Panc1 (cell line): ENCODE results near the gene MLLT3. TPM values are rescaled to one million over a fixed set of nuclear protein-coding genes. Genes with fewer than 3 reads are reported as not detected.

ENCODE experiments used
- ATAC-seq: fragments of 200-7000 bp; cut with Tn5 transposase; 2 replicates; pipeline ENCODE4 v1.9.1; 2020; ENCODE audit warnings: mild to moderate bottlenecking, moderate library complexity
- BruUV-seq: library from RNA; stranded (reverse); fragments of 400-500 nt; replicated peaks from 2 replicates; lab custom pipeline; 2021; lab: Mats Ljungman, UMichigan
- CTCF ChIA-PET: fragments of 300-600 bp; sonication (Branson Sonifier 250); formaldehyde crosslinking; loops from one replicate; lab custom pipeline; 2022; ENCODE audit warnings: antibody characterized with exemption; lab: Charles Lee
- POLR2A ChIA-PET: fragments of 300-600 bp; sonication (Branson Sonifier 250); formaldehyde crosslinking; loops from one replicate; lab custom pipeline; 2022; ENCODE audit warnings: antibody characterized with exemption; lab: Charles Lee
- DNase-seq: peaks from one replicate; pipeline ENCODE4 v3.0.0-alpha.2; 2010; ENCODE audit warnings: low read depth, low spot score
- H3K27ac ChIP-seq: 2 replicates; pipeline ENCODE4 v1.5.1; 2011; ENCODE audit warnings: mild to moderate bottlenecking, low read length, inconsistent platforms
- H3K27me3 ChIP-seq: fragments of 200-500 bp; sonication (Bioruptor generic); 2 replicates; pipeline ENCODE4 v1.6.0; 2014; ENCODE audit warnings: low read length, inconsistent platforms; ENCODE audit not compliant: control insufficient read depth, insufficient read depth
- H3K36me3 ChIP-seq: fragments of 200-500 bp; sonication (Bioruptor generic); 2 replicates; pipeline ENCODE4 v1.5.1; 2014; ENCODE audit warnings: inconsistent platforms, mild to moderate bottlenecking, low read length, moderate library complexity; ENCODE audit not compliant: control insufficient read depth, insufficient read depth
- H3K4me1 ChIP-seq: 2 replicates; pipeline ENCODE4 v1.5.1; 2011; ENCODE audit warnings: inconsistent platforms, mild to moderate bottlenecking, low read length, moderate library complexity; ENCODE audit not compliant: control insufficient read depth, insufficient read depth
- H3K4me3 ChIP-seq, 2 experiments: 2 replicates each; pipeline ENCODE4 v1.5.1; 2011 to 2012; ENCODE audit warnings: low read depth in 2 of 2, low read length in 2 of 2, mild to moderate bottlenecking in 2 of 2, inconsistent platforms in 1 of 2, moderate library complexity in 1 of 2
- H3K9me3 ChIP-seq: fragments of 200-500 bp; sonication (Bioruptor generic); 2 replicates; pipeline ENCODE4 v1.5.1; 2014; ENCODE audit warnings: low read depth, mild to moderate bottlenecking, inconsistent platforms, low read length, moderate library complexity; ENCODE audit not compliant: control insufficient read depth, insufficient read depth
- POLR2AphosphoS5 ChIP-seq: IDR thresholded peaks from 2 replicates; pipeline ENCODE4 v1.6.1; 2012; ENCODE audit warnings: mild to moderate bottlenecking, low read depth, low read length, moderate library complexity
- SIN3A ChIP-seq: IDR thresholded peaks from 2 replicates; pipeline ENCODE4 v1.6.1; 2012; ENCODE audit warnings: low read depth, mild to moderate bottlenecking, low read length, moderate library complexity, borderline replicate concordance; ENCODE audit not compliant: insufficient read depth
- TCF7L2 ChIP-seq: IDR thresholded peaks from 2 replicates; pipeline ENCODE4 v1.6.1; 2011; ENCODE audit warnings: mild to moderate bottlenecking, low read depth, low read length, inconsistent platforms
- in situ Hi-C: cut with HindIII; loops from 2 replicates; pipeline ENCODE4 v1.10.0; 2016; ENCODE audit warnings: low sequenced_read_pairs, low pct_unique_long_range_greater_than_20kb
- intact Hi-C: fragments of 100-400 bp; cut with micrococcal nuclease; formaldehyde crosslinking; loops from one replicate; pipeline ENCODE4 v1.10.0; 2022; ENCODE audit not compliant: unreplicated experiment
- total RNA-seq: library from RNA; stranded (reverse); gene quantifications from one replicate; pipeline ENCODE4 v1.2.1, GENCODE V29; 2021; ENCODE audit not compliant: unreplicated experiment
- TF ChIP-seq, protein P1 (sequence below): fragments of 450-650 bp; IDR thresholded peaks from 2 replicates; pipeline ENCODE4 v1.5.1; 2017; ENCODE audit warnings: mild to moderate bottlenecking
- TF ChIP-seq, protein P2 (sequence below), 2 experiments: IDR thresholded peaks; 2 replicates each; pipeline ENCODE4 v1.6.1; 2011 to 2012; ENCODE audit warnings: low read depth in 2 of 2, control low read depth in 1 of 2, low read length in 1 of 2, mild to moderate bottlenecking in 1 of 2, moderate library complexity in 1 of 2; ENCODE audit not compliant: insufficient read depth in 1 of 2

MLLT3 gene
- total RNA-seq, 1 experiment from 2014 or later: 0.49 TPM

DNA sequence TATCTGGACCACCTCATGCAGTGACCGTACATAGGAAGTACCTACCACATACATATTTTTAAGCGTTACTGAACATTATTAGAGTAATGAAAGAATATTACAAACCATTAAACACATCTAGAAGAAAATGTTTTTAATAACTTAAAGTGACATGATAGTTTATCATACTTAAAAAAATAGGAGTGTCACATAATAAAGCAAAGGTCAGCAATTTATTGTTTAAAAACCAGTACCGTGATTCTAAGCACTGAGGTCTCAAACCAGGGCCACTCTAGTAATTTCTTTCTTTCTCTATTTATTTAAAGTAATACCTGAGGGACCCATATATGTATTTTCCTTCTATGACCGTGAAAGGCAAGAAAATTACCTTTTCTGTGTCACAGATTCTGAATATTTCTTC is 216.0 kb downstream of the MLLT3 start:
- ATAC-seq (no peak), DNase-seq (no peak)
- intact Hi-C loops (no loop called here), in situ Hi-C loops (no loop called here)
- H3K4me3 ChIP-seq: no peak overlapping the region
- ChIA-PET POLR2A (no interaction called here), CTCF (no interaction called here)
- TF ChIP-seq, protein P1, sequence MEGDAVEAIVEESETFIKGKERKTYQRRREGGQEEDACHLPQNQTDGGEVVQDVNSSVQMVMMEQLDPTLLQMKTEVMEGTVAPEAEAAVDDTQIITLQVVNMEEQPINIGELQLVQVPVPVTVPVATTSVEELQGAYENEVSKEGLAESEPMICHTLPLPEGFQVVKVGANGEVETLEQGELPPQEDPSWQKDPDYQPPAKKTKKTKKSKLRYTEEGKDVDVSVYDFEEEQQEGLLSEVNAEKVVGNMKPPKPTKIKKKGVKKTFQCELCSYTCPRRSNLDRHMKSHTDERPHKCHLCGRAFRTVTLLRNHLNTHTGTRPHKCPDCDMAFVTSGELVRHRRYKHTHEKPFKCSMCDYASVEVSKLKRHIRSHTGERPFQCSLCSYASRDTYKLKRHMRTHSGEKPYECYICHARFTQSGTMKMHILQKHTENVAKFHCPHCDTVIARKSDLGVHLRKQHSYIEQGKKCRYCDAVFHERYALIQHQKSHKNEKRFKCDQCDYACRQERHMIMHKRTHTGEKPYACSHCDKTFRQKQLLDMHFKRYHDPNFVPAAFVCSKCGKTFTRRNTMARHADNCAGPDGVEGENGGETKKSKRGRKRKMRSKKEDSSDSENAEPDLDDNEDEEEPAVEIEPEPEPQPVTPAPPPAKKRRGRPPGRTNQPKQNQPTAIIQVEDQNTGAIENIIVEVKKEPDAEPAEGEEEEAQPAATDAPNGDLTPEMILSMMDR: no peak
- TF ChIP-seq POLR2AphosphoS5 (no peak), TCF7L2 (no peak), SIN3A (no peak)
- TF ChIP-seq, protein P2, sequence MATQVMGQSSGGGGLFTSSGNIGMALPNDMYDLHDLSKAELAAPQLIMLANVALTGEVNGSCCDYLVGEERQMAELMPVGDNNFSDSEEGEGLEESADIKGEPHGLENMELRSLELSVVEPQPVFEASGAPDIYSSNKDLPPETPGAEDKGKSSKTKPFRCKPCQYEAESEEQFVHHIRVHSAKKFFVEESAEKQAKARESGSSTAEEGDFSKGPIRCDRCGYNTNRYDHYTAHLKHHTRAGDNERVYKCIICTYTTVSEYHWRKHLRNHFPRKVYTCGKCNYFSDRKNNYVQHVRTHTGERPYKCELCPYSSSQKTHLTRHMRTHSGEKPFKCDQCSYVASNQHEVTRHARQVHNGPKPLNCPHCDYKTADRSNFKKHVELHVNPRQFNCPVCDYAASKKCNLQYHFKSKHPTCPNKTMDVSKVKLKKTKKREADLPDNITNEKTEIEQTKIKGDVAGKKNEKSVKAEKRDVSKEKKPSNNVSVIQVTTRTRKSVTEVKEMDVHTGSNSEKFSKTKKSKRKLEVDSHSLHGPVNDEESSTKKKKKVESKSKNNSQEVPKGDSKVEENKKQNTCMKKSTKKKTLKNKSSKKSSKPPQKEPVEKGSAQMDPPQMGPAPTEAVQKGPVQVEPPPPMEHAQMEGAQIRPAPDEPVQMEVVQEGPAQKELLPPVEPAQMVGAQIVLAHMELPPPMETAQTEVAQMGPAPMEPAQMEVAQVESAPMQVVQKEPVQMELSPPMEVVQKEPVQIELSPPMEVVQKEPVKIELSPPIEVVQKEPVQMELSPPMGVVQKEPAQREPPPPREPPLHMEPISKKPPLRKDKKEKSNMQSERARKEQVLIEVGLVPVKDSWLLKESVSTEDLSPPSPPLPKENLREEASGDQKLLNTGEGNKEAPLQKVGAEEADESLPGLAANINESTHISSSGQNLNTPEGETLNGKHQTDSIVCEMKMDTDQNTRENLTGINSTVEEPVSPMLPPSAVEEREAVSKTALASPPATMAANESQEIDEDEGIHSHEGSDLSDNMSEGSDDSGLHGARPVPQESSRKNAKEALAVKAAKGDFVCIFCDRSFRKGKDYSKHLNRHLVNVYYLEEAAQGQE (IDR thresholded peaks at IDR 0.05; ENCODE audit: insufficient read depth in 1 of 2, low read depth in 2 of 2, low read length in 1 of 2): no peak
- H3K27me3 ChIP-seq: no peaks in the 10 kb centered on the region
- no peaks in the 10 kb centered on the region for H3K4me1 ChIP-seq
- no peaks in the 10 kb centered on the region for H3K9me3 ChIP-seq
- H3K36me3 ChIP-seq: no peaks in the 10 kb centered on the region
- BruUV-seq: no TSS peak
- H3K27ac ChIP-seq: no peak overlapping the region

DNA sequence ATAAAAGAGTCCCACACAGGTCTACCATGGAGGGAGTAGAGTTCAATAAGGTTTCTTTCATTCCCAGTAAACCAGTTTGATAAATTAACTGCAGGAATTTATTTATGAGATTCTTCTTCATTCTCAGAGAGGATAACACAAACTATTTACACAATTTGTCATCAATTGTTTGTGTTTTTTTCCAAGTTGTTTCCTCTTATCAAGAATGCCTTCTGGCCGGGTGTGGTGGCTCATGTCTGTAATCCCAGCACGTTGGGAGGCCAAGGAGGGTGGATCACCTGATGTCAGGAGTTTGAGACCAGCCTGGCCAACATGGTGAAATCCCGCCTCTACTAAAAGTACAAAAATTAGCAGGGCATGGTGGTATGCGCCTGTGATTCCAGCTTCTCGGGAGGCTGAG is 216.7 kb downstream of the MLLT3 start:
- no peaks in the 10 kb centered on the region for H3K36me3 ChIP-seq
- in situ Hi-C loops (no loop called here), intact Hi-C loops (no loop called here)
- ATAC-seq: no peak
- BruUV-seq: no TSS peak
- ChIA-PET CTCF (no interaction called here), POLR2A (no interaction called here)
- no peaks in the 10 kb centered on the region for H3K27me3 ChIP-seq
- no peaks in the 10 kb centered on the region for H3K9me3 ChIP-seq
- no peak overlapping the region for H3K27ac ChIP-seq
- H3K4me3 ChIP-seq: no peak overlapping the region
- no peak for DNase-seq
- no peaks in the 10 kb centered on the region for H3K4me1 ChIP-seq
- no peak for TF ChIP-seq TCF7L2
- TF ChIP-seq, protein P1: no peak
- TF ChIP-seq SIN3A: no peak
- no peak for TF ChIP-seq POLR2AphosphoS5
- TF ChIP-seq, protein P2 (IDR thresholded peaks at IDR 0.05; ENCODE audit: insufficient read depth in 1 of 2, low read depth in 2 of 2, low read length in 1 of 2): no peak
